Eye (tissue), 1 donor: ENCODE data around the gene BAG3.
"Not testable (repeated sequence)": the region's sequence is repeated elsewhere in the genome, so short reads cannot be mapped to it uniquely, and the experiment has no call there.

Experiments used
- DNase-seq: peaks from one replicate; pipeline ENCODE4 v3.0.0-alpha.2; 2015

BAG3 gene

DNA sequence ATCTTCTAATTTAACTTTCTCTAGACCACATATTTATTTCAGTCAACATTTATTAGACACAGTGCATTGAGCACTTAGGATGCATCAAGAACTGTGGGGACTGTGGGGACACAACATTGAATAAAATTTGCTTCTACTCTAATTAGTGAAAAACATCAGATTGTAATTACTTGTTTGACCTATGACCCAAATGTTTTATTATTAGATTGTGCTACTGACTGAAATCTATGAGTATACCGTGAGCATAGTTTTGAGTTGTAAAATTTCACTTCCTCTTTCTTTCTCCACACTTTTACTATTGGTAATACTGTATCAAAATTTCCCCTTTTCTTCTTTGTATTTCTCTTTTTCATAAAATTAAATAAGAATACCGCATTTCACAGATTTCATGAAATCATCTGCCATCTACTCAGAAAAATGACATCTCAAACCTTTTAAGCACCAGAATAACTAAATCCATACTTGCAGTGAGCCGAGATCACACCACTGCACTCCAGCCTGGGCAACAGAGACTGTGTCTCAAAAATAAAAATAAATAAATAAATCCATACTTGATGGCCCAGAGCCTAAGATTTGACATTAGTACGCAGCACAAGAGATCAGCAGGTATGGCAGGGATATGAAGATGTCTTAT is 49.3 kb downstream of the BAG3 start:
- no peak for DNase-seq

DNA sequence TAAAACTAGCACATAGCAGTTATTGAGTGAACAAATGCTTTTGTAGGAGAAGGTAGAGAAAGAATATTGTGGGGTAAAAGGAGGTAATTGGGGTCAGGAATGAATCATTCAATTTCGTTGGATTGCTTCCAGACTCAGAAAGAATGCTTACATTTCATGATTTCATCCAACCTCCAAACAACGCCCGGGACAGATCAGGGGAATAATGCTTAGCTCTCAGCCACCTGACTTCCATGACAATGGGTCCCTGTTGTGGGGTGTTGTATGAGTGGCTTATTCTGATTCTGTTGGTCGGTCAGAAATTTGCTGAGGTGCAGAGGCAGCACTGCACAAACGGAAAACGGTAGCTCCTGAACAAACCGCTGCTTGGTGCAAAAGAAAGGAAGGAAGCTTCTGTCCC is 50.7 kb downstream of the BAG3 start:
- no peak for DNase-seq

- no peak for DNase-seq
Observed at GRCh38 chr10:119702583-119702982, 51.4 kb downstream of the BAG3 start.

DNA sequence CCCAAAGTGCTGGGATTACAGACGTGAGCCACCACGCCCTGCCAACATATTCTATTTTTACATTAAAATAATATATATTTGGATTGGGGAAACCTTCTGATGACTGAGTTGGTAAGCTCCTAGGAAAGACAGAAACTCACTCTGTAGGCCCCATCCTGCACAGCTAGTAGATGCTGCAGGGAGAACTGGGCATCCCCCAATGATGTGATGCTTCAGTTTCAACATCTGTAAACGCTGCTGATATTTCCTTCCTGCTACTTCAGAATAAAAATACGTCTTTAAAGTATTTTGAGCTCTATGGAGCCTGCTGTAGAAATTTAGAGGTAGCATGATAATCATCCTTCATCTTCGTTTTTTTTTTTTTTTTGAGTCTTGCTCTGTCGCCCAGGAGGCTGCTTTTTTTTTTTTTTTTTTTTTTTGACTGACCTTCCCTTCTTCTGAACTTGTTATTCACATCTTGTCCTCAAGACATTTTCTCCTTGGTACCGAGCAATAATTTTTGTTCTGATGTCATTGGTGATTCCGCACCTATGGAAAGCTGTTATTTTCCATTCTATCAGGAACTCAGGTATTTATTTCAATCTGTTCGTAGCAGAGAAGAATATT is 52.8 kb downstream of the BAG3 start:
- no peak for DNase-seq

- DNase-seq: no peak
Observed at GRCh38 chr10:119705434-119705831, 54.3 kb downstream of the BAG3 start.

DNA sequence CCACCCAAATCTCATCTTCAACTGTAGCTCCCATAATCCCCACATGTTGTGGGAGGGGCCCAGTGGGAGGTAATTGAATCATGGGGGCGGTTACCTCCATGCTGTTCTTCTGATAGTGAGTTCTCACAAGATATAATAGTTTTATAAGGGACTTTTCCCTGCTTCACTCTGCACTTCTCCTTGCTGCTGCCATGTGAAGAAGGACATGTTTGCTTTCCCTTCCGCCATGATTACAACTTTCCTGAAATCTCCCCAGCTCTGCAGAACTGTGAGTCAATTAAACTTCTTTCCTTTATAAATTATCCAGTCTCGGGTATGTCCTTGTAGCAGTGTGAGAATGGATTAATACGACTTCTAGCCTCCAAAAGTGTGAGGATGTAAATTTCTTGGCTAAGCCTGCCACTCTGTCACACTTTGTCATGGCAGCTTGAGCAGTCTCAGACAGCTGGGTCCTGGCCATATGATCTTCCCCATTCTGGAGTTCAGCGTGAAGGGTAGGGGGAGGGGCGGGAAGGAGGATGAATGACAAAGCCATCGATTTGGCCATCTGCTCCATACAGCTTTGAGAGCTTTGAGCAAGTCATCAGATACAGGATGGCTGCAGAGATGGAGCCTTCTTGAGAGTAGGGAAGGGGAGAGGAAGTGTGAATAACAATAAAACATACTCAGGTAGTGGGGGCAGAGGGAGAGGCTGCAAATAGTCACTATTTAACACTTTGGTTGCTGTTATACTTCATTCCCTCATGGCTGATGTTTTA is 55.5 kb downstream of the BAG3 start:
- peak; percentile 87 for DNase-seq

- DNase-seq: not testable (repeated sequence)
Observed at GRCh38 chr10:119707331-119707730, 56.2 kb downstream of the BAG3 start.

DNA sequence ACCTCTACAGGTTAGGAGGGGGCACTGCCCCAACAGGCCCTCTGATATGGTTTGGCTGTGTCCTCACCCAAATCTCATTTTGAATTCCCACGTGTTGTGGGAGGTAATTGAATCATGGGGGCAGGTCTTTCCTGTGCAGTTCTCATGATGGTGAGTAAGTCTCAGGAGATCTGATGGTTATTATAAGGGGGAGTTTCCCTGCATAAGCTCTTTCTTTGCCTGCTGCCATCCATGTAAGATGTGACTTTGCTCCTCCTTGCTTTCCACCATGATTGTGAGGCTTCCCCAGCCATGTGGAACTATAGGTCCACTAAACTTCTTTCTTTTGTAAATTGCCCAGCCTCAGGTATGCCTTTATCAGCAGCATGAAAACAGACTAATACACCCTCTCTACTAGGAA is 59.8 kb downstream of the BAG3 start:
- not testable (repeated sequence) for DNase-seq

DNA sequence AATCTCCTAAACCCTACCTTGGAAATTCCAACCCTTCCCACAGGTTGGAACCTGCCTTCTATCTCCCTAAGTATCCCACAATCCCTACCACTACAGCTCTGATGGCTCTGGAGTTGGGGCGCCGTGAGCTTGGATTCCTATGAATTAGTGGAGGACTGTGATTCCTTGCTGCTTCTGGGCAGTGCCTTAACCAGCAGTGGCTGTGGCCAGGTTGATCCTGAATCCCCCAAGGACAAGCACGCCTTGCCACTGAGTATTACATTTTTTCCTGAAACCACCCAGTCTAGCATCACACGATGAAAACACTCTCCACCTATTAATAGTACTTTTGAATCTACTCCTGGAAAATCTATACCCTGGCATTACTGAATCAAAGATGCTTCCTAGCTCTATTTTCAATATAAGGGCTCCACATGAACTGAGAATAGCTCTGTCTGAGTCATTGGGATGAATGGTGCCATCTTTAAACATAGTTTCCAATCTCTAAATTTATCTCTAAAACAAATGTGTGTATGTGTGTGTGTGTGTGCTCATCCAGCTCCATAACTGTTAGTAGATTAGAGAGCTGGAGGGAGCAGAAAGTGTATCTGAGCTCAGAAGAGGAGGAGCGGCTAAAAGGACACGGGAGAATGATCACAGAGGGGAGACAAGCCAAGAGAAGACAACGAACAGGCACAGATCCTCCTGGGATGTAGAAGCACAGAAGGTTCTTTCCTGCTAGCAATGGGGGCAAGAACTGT is 62.7 kb downstream of the BAG3 start:
- DNase-seq: peak; percentile 48

DNA sequence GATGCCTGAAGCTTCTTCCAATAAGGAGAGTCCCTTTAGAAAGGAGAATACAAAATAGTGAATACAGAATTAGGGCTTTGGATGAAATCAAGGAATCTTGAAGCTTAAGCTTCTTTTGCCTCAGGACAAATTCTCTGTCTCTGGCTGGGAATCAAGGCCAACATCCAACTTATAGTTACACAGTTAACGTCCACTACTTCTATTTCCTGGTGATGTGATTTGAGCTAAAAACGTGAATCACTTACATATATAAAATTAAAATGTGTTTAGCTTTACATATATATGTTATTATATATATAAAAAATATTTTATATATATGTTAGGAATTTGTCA is 63.3 kb downstream of the BAG3 start:
- DNase-seq: no peak

DNA sequence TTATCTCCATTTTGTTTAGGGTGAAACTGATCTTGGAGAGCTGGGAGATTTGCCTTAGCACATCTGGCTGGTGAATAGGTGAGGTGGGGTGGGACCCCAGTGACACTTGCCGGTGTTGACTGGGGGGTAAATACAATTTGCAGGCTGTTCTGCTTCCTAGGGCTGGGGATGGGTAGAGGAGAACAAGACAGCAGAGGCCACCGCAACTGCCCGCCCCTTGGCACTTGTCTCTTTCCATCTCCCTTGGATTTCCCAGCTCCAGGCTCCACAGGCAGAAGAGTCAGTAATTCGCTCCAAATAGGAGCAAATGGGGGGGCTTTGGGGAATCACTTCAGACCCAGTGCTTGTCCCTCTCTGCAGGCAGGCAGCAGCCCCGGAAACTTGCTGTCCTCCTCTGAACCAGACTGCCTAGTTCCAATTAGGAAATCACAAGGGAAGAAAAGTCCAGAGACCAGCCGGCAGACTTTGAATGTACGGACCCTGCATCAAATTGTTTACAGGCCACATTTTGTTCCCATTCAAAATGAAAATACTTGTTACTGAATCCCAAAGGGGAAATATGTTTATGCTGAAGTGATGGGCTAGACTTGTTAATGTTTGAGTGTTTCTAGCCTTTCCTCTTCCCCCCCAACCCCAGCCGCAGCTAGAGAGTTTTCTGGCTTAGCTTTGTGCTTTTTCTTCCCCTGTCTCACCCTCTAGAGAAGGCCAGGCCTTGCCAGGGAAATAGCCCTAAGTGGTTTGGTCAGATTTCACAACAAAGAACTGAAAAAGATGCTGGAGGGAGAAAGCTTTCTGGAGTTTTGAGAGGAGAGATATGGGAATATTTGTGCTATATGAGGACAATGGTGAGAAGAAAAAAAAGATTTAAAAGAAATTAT is 64.7 kb downstream of the BAG3 start:
- peak; percentile 48 for DNase-seq

DNA sequence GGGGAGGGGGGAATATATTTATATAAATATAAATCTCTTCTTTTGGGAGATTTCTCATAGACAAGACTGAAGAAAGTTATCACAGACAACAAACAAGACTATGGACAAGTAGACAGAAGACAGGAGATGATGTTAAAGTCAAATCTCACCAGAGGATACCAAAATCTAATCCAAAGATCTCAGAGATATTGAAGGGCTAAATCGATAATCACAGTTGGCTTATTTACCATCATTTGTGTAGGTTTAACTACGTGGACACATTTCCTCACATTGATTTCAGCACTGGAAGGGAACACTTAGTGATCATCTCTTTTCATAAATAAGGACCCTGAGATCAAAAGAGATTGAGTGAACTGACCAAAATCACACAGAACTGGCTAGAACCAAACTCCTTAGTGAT is 72.0 kb downstream of the BAG3 start:
- DNase-seq: no peak

DNA sequence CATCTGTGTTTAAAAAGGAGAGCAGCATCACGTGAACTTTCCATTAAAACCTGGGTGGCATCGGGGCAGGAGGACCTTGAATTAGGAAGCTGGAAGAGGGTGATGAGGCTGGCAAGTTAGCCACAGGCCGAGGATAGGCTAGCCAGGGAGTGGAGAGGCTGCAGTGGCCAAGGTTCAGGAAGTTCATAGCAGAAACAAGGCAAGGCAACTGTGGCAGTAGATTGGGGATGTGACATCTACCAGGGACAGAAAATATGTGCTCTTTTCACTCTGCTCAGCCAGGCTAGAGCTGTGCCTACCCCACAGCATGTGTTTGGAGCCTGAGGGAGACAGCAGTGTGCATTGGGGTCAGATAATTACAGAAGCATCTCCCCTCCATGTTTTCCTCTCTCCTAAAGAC is 72.4 kb downstream of the BAG3 start:
- DNase-seq: peak; percentile 44

- DNase-seq: peak; percentile 64
Observed at GRCh38 chr10:119724593-119725516, 73.7 kb downstream of the BAG3 start.

- DNase-seq: no peak
Observed at GRCh38 chr10:119725517-119725827, 74.3 kb downstream of the BAG3 start.

DNA sequence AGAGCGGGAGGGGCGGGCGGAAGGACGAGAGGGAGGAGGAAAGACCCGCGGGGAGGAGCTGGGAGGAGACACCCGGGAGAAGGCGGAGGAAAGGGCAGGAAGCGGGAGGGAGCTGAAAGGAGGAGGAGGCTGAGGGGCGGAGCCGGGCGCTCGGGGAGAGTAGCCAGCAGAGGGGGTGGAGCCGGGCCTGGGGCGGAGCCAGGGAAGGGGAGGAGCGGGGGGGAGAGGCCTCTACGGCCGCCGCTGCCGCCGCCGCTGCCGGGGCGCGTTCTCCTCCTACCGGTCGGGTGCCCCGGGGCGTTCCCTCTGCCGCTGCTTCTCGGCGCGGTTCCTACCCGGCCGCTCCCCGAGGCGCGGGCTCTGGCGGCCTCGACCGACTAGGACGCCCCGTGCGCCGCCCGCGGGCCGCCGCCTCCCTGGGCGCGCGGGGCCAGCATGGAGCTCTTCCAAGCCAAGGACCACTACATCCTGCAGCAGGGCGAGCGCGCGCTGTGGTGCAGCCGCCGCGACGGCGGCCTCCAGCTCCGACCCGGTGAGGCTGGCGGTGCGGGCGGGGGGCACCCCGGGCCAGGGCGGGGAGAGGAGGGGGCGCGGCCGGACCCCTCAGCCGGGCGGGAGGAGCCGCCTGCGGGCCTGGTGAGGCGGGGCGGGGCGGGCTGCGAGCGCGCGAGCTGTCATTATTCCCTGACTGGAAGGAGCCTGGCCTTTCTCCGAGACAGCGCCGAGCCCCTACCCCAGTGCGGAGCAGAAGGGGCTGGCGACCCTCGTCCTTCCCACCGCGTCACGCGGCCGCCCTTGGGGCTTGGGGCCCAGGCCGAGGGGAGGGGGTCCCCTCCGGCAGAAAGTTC is 74.9 kb downstream of the BAG3 start, which contains the start of gene INPP5F:
Gene INPP5F, plus strand, starts transcription at position 223 of the 848 bp plus-strand sequence. Its CDS starts 213 bp downstream, at position 436.
- peak; percentile 99 for DNase-seq

DNA sequence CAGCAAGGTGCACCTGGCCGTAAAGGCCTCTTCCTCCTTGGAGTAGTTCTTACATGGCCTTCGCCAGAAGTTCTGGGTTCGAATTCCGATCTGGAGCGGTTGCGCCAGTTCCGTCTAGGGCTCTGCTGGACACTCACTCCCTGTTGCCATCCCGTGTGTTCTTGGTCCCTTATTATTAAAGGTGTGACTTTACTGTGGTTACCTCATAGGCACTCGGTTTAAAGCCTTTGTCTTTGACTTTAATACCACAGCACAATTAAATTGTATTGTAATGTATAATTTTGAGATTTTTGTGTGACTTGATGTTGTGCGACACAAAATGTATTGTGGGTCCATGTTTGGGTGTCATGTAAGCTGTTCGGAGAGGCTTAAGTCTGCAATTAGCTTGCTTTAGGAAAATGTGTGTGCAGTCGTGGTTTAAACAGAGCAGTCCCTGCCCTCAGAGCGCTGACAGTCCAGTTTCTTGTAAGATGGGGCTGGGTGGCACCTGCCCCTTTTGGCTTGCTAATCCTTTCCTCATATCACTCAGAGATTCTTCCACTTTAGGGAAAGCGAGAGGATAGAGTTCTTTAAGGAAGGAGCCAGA is 75.6 kb downstream of the BAG3 start:
- DNase-seq: no peak
